IMR-90 (cell line): Measurements from ENCODE around the gene CHAT. TPM values are rescaled to one million over a fixed set of nuclear protein-coding genes. Genes with fewer than 3 reads are reported as not detected.

Source experiments
- ATAC-seq: fragments of 200-7000 bp; cut with Tn5 transposase; 2 replicates; pipeline ENCODE4 v1.9.1; 2020; ENCODE audit warnings: low read depth, mild to moderate bottlenecking, moderate library complexity
- BruUV-seq: library from RNA; stranded (reverse); fragments of 400-500 nt; replicated peaks from 2 replicates; lab custom pipeline; 2021; lab: Mats Ljungman, UMichigan
- CTCF ChIA-PET: fragments of 300-600 bp; formaldehyde crosslinking; extraction: SDS; loops from one replicate; lab custom pipeline; 2021; ENCODE audit warnings: antibody characterized with exemption; lab: Yijun Ruan, JAX
- POLR2A ChIA-PET: fragments of 300-600 bp; sonication (Branson Sonifier 250); formaldehyde crosslinking; loops from one replicate; lab custom pipeline; 2022; ENCODE audit warnings: antibody characterized with exemption; ENCODE audit not compliant: unreplicated experiment; lab: Charles Lee
- DNase-seq: peaks from one replicate; pipeline ENCODE4 v3.0.0; 2013
- H2AFZ ChIP-seq: replicated peaks from 2 replicates; pipeline ENCODE3; 2013; ENCODE audit warnings: low read length, mild to moderate bottlenecking; ENCODE audit not compliant: poor library complexity
- H2AK5ac ChIP-seq: 2 replicates; pipeline ENCODE4 v1.6.1; 2013; ENCODE audit warnings: low read depth, low read length, inconsistent platforms
- H2AK9ac ChIP-seq: replicated peaks from 2 replicates; pipeline ENCODE3; 2013; ENCODE audit warnings: mild to moderate bottlenecking, low read depth, low read length, moderate library complexity; ENCODE audit not compliant: poor library complexity
- H2BK120ac ChIP-seq: 2 replicates; pipeline ENCODE4 v1.6.1; 2013; ENCODE audit warnings: low read depth, low read length, inconsistent platforms
- H2BK15ac ChIP-seq: 3 replicates; pipeline ENCODE4 v1.6.1; 2013; ENCODE audit warnings: low read depth, low read length, inconsistent platforms
- H2BK20ac ChIP-seq: 2 replicates; pipeline ENCODE4 v1.6.1; 2013; ENCODE audit warnings: low read depth, mild to moderate bottlenecking, inconsistent platforms, low read length, moderate library complexity
- H2BK5ac ChIP-seq: 2 replicates; pipeline ENCODE4 v1.6.1; 2013; ENCODE audit warnings: mild to moderate bottlenecking, low read depth, low read length, inconsistent platforms; ENCODE audit not compliant: poor library complexity, severe bottlenecking
- H3K14ac ChIP-seq: replicated peaks from 2 replicates; pipeline ENCODE4 v1.6.1; 2013; ENCODE audit warnings: low read depth, low read length, inconsistent platforms
- H3K18ac ChIP-seq: 2 replicates; pipeline ENCODE4 v1.6.1; 2013; ENCODE audit warnings: low read depth, low read length, control low read depth
- H3K23ac ChIP-seq: 2 replicates; pipeline ENCODE4 v1.6.1; 2013; ENCODE audit warnings: low read depth, low read length, inconsistent platforms
- H3K27ac ChIP-seq: 2 replicates; pipeline ENCODE4 v1.5.1; 2013; ENCODE audit warnings: mild to moderate bottlenecking, control low read depth, low read length; ENCODE audit not compliant: insufficient read depth
- H3K27me3 ChIP-seq: 2 replicates; pipeline ENCODE4 v1.6.1; 2013; ENCODE audit warnings: low read length; ENCODE audit not compliant: control insufficient read depth, insufficient read depth
- H3K36me3 ChIP-seq: 2 replicates; pipeline ENCODE4 v1.6.1; 2013; ENCODE audit warnings: low read length, mixed read lengths; ENCODE audit not compliant: control insufficient read depth, insufficient read depth
- H3K4ac ChIP-seq: 2 replicates; pipeline ENCODE4 v1.6.1; 2013; ENCODE audit warnings: low read depth, low read length, inconsistent platforms
- H3K4me1 ChIP-seq: 2 replicates; pipeline ENCODE4 v1.6.1; 2013; ENCODE audit warnings: low read length, mixed read lengths; ENCODE audit not compliant: control insufficient read depth, insufficient read depth
- H3K4me2 ChIP-seq: 2 replicates; pipeline ENCODE4 v1.6.1; 2013; ENCODE audit warnings: low read depth, mild to moderate bottlenecking, control low read depth, low read length, moderate library complexity
- H3K4me3 ChIP-seq: 2 replicates; pipeline ENCODE4 v1.5.1; 2013; ENCODE audit warnings: low read depth, mild to moderate bottlenecking, control low read depth, low read length, moderate library complexity; ENCODE audit not compliant: insufficient read depth
- H3K56ac ChIP-seq: 2 replicates; pipeline ENCODE4 v1.6.1; 2013; ENCODE audit warnings: low read length, inconsistent platforms; ENCODE audit not compliant: insufficient read depth; ENCODE audit errors: extremely low read depth
- H3K79me1 ChIP-seq, 2 experiments: 2 replicates each; pipeline ENCODE4 v1.6.1; 2013; ENCODE audit warnings: low read length in 2 of 2, inconsistent platforms in 1 of 2, low read depth in 1 of 2
- H3K9ac ChIP-seq: 2 replicates; pipeline ENCODE4 v1.6.1; 2013; ENCODE audit warnings: low read depth, low read length, control low read depth
- H3K9me1 ChIP-seq: 2 replicates; pipeline ENCODE4 v1.6.1; 2013; ENCODE audit warnings: low read length, inconsistent platforms; ENCODE audit not compliant: insufficient read depth
- H3K9me3 ChIP-seq: 2 replicates; pipeline ENCODE4 v1.6.1; 2013; ENCODE audit warnings: low read length; ENCODE audit not compliant: control insufficient read depth, insufficient read depth
- H4K20me1 ChIP-seq: 2 replicates; pipeline ENCODE4 v1.6.1; 2013; ENCODE audit warnings: low read length, inconsistent platforms; ENCODE audit not compliant: insufficient read depth
- H4K5ac ChIP-seq: 2 replicates; pipeline ENCODE4 v1.6.1; 2013; ENCODE audit warnings: mild to moderate bottlenecking, low read depth, low read length, control low read depth
- H4K8ac ChIP-seq, 2 experiments: 2 replicates each; pipeline ENCODE4 v1.6.1; 2013; ENCODE audit warnings: low read depth in 2 of 2, low read length in 2 of 2, control low read depth in 1 of 2, inconsistent platforms in 1 of 2
- H4K91ac ChIP-seq: 2 replicates; pipeline ENCODE4 v1.6.1; 2013; ENCODE audit warnings: low read depth, low read length, inconsistent platforms; ENCODE audit not compliant: insufficient read depth
- CEBPB ChIP-seq: IDR thresholded peaks from 2 replicates; pipeline ENCODE4 v1.6.1; 2012; ENCODE audit warnings: low read depth, low read length, improper control_type of control experiment
- CHD1 ChIP-seq: IDR thresholded peaks from 2 replicates; pipeline ENCODE4 v1.6.1; 2012; ENCODE audit warnings: low read depth, low read length, improper control_type of control experiment
- ELK1 ChIP-seq: fragments of 150-350 bp; IDR thresholded peaks from 2 replicates; pipeline ENCODE4 v1.6.1; 2016; ENCODE audit warnings: low read depth, mild to moderate bottlenecking, low read length, moderate library complexity, borderline replicate concordance
- FOS ChIP-seq: fragments of 150-350 bp; IDR thresholded peaks from 2 replicates; pipeline ENCODE4 v1.6.1; 2016; ENCODE audit warnings: low read depth, low read length
- MAFK ChIP-seq: IDR thresholded peaks from 2 replicates; pipeline ENCODE4 v1.6.1; 2012; ENCODE audit warnings: low read depth, low read length, improper control_type of control experiment
- MAZ ChIP-seq: IDR thresholded peaks from 2 replicates; pipeline ENCODE4 v1.6.1; 2012; ENCODE audit warnings: low read depth, mild to moderate bottlenecking, low read length, improper control_type of control experiment, moderate library complexity, borderline replicate concordance
- MXI1 ChIP-seq: IDR thresholded peaks from 2 replicates; pipeline ENCODE4 v1.6.1; 2012; ENCODE audit warnings: low read depth, mild to moderate bottlenecking, low read length, moderate library complexity, borderline replicate concordance
- NFE2L2 ChIP-seq: fragments of 150-350 bp; IDR thresholded peaks from 2 replicates; pipeline ENCODE4 v1.6.1; 2016; ENCODE audit warnings: low read depth, mild to moderate bottlenecking, low read length
- POLR2A ChIP-seq: IDR thresholded peaks from 2 replicates; pipeline ENCODE4 v1.6.1; 2012; ENCODE audit warnings: mild to moderate bottlenecking, low read depth, low read length
- RFX5 ChIP-seq: IDR thresholded peaks from 2 replicates; pipeline ENCODE4 v1.8.0; 2012; ENCODE audit warnings: low read depth, mild to moderate bottlenecking, low read length, moderate library complexity
- USF2 ChIP-seq: fragments of 150-350 bp; IDR thresholded peaks from 2 replicates; pipeline ENCODE4 v1.6.1; 2017; ENCODE audit warnings: mild to moderate bottlenecking, antibody characterized with exemption, low read length, low read depth
- WGBS, 2 experiments: methylation state at CpG; one replicate each; pipeline versions ENCODE4 v1.1.5 to v1.1.7; 2013; ENCODE audit warnings: missing lambda C conversion rate in 2 of 2; ENCODE audit not compliant: insufficient read length in 1 of 2; ENCODE audit errors: extremely low coverage in 2 of 2; 5-methylcytosine and 5-hydroxymethylcytosine counted together
- dilution Hi-C: fragments of 300-500 bp; cut with HindIII; formaldehyde crosslinking; loops from one replicate; pipeline ENCODE4 v1.14.3; 2018; ENCODE audit warnings: low sequenced_read_pairs; ENCODE audit not compliant: unreplicated experiment
- in situ Hi-C: fragments of 300-500 bp; cut with MboI; formaldehyde crosslinking; loops from 3 replicates; pipeline ENCODE4 v1.14.3; 2019; ENCODE audit warnings: low sequenced_read_pairs, inconsistent platforms, mixed read lengths
- intact Hi-C: fragments of 100-400 bp; cut with micrococcal nuclease; formaldehyde crosslinking; loops from 2 replicates; pipeline ENCODE4 v1.10.0; 2022
- polyA plus RNA-seq, 3 experiments: library from polyadenylated mRNA; depleted of rRNA; stranded (reverse); fragments of >200 nt; gene quantifications; 2 replicates each; pipeline ENCODE4 v1.2.3, GENCODE V29; 2012; ENCODE audit warnings: low replicate concordance in 1 of 3
- total RNA-seq: library from RNA; depleted of rRNA; stranded (reverse); fragments of >200 nt; gene quantifications from 2 replicates; pipeline ENCODE4 v1.2.3, GENCODE V29; 2012

CHAT gene
- total and polyA plus RNA-seq, 2 of the 4 experiments (the other 2 are of a cell fraction) = not detected

- no CpG with 5 or more reads among the region's 3 CpGs for WGBS, 2 experiments
- intact Hi-C loops = no loop called here
- no TSS peak for BruUV-seq
Observed at GRCh38 chr10:49700997-49701396, 87.2 kb downstream of the CHAT start.

More at GRCh38 chr10:49700997-49701396, 87.2 kb downstream of the CHAT start:
- dilution Hi-C loops (no loop called here), in situ Hi-C loops (no loop called here)
- Histone ChIP-seq H3K9ac (no peak overlapping the region), H3K79me1 (no peaks in the 10 kb centered on the region), H3K18ac (no peak overlapping the region), H3K9me1 (no peaks in the 10 kb centered on the region), H3K14ac (no peak overlapping the region), H3K4me2 (no peak overlapping the region), H4K91ac (no peak overlapping the region), H2AK9ac (no peak overlapping the region), H3K9me3 (no peaks in the 10 kb centered on the region), H3K4ac (no peak overlapping the region), H2AK5ac (no peak overlapping the region), H4K5ac (no peak overlapping the region), H3K4me3 (no peak overlapping the region), H2BK15ac (no peak overlapping the region), H3K27me3 (peaks cover 5% of the 10 kb centered on the region), H3K27ac (no peak overlapping the region), H2BK20ac (no peak overlapping the region), H2BK120ac (no peak overlapping the region), H2AFZ (no peak overlapping the region), H4K20me1 (no peaks in the 10 kb centered on the region), H3K4me1 (no peaks in the 10 kb centered on the region), H3K36me3 (no peaks in the 10 kb centered on the region), H2BK5ac (no peak overlapping the region), H4K8ac (no peak overlapping the region), H3K56ac (no peak overlapping the region), H3K23ac (no peak overlapping the region)
- no peak for DNase-seq
- no peak for TF ChIP-seq POLR2A
- TF ChIP-seq CEBPB = no peak
- TF ChIP-seq CHD1 = no peak
- TF ChIP-seq MXI1 = no peak
- TF ChIP-seq MAZ = no peak
- TF ChIP-seq USF2 = no peak
- no peak for TF ChIP-seq FOS
- no peak for TF ChIP-seq ELK1
- no peak for TF ChIP-seq MAFK
- no peak for TF ChIP-seq NFE2L2
- no peak for TF ChIP-seq RFX5
- ChIA-PET CTCF (no interaction called here), POLR2A (no interaction called here)
- no peak for ATAC-seq
